Fibroblast of lung (primary cell): Measurements from ENCODE around the gene ZNF672.

Experiments used
- EZH2 ChIP-seq: IDR thresholded peaks from 2 replicates; pipeline ENCODE4 v1.5.1; 2012; ENCODE audit warnings: low read length, control low read depth, mild to moderate bottlenecking; ENCODE audit errors: missing control alignments
- TF ChIP-seq, protein P1 (sequence below), 2 donors: IDR thresholded peaks in 1 of 2; conservative IDR thresholded peaks in 1 of 2; 1 replicate in 1 of 2; 2 replicates in 1 of 2; pipeline ENCODE4 v1.5.1; 2011 to 2012; ENCODE audit warnings: low read length in 2 of 2, control low read depth in 1 of 2, inconsistent platforms in 1 of 2, low read depth in 1 of 2, mild to moderate bottlenecking in 1 of 2

- TF ChIP-seq EZH2, result no peak
- TF ChIP-seq, protein P1, sequence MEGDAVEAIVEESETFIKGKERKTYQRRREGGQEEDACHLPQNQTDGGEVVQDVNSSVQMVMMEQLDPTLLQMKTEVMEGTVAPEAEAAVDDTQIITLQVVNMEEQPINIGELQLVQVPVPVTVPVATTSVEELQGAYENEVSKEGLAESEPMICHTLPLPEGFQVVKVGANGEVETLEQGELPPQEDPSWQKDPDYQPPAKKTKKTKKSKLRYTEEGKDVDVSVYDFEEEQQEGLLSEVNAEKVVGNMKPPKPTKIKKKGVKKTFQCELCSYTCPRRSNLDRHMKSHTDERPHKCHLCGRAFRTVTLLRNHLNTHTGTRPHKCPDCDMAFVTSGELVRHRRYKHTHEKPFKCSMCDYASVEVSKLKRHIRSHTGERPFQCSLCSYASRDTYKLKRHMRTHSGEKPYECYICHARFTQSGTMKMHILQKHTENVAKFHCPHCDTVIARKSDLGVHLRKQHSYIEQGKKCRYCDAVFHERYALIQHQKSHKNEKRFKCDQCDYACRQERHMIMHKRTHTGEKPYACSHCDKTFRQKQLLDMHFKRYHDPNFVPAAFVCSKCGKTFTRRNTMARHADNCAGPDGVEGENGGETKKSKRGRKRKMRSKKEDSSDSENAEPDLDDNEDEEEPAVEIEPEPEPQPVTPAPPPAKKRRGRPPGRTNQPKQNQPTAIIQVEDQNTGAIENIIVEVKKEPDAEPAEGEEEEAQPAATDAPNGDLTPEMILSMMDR (conservative IDR thresholded peaks at IDR 0.05 in 1 of 2, IDR thresholded peaks at IDR 0.05 in 1 of 2; ENCODE audit: low read depth in 1 of 2, low read length in 2 of 2), result no peak
Observed at GRCh38 chr1:248861616-248862015, 23.6 kb downstream of the ZNF672 start.
